ENCODE measurements around the gene AGPAT3. TPM values are rescaled to one million over a fixed set of nuclear protein-coding genes. Genes with fewer than 3 reads are reported as not detected.
A peak's percentile ranks its signal among the peaks of the same experiment; 100 is the strongest.

The AGPAT3 gene
- total and polyA plus RNA-seq, 2 donors (not counting 3 experiments of a cell fraction or from before 2014, with no cell fraction given): 39.9 to 76.7 TPM

DNA sequence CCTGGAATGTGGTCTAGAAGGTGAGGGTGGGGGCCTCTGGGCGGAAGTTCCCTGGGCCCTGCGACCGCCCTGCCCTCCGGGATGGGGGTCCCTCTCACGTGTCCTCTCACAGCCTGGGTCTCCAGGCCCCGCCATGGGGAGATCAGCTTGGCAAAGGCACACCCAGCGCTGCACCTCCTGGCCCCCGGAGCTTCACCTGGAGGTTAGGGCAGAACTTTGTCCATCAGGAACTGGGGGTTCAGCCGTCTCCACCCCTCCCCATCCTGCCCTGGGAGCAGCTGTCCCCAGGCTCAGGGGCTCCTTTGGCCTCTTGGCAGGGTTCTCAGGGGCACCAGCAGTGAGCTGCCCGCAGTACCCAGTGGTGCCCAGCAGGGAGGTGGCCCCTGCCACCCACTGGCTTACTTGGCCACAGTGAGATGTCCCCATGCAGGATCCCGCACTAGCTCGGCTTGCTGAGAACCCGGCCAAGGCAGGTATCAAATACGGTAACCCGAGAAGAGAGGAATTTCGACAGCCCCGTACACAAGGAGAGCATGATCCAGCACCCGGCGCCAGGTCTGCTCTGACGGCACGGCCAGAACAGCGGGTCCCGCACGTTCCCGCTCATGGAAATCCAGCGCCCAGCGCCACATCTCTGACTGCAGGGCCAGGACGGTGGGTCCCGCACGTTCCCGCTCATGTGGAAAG lies 38.9 kb upstream of the AGPAT3 start:
- Histone ChIP-seq H3K9me1 (replicated peaks; ENCODE audit: control insufficient read depth, extremely low read depth, insufficient read depth, low read length) (no peaks in the 10 kb centered on the region), H3K4me1 (ENCODE audit: control insufficient read depth, extremely low read depth, insufficient read depth, low read length) (no peaks in the 10 kb centered on the region), H4K20me1 (replicated peaks; ENCODE audit: control insufficient read depth, extremely low read depth, insufficient read depth, low read length) (no peaks in the 10 kb centered on the region), H3K27me3 (ENCODE audit: control insufficient read depth in 2 of 2, insufficient read depth in 2 of 2, low read length in 2 of 2) (peaks cover 0 to 3% of the 10 kb centered on the region in 2 experiments), H3K4me3 (replicated peaks in 1 of 3; ENCODE audit: insufficient read depth in 1 of 3, low read depth in 1 of 3, low read length in 3 of 3) (no peak overlapping the region), H3K9ac (replicated peaks; ENCODE audit: extremely low read depth, insufficient read depth, low read length) (no peak overlapping the region), H3K4me2 (ENCODE audit: insufficient read depth, low read length) (no peak overlapping the region), H3K79me2 (ENCODE audit: control insufficient read depth, insufficient read depth, low read length) (no peaks in the 10 kb centered on the region), H3K27ac (ENCODE audit: insufficient read depth, low read depth, low read length) (no peak overlapping the region), H3K9me3 (replicated peaks; ENCODE audit: control insufficient read depth, insufficient read depth, low read length) (no peaks in the 10 kb centered on the region), H3K36me3 (ENCODE audit: control insufficient read depth in 2 of 2, extremely low read depth in 1 of 2, insufficient read depth in 2 of 2, low read length in 2 of 2) (no peaks in the 10 kb centered on the region), H2AFZ (ENCODE audit: low read depth, low read length) (no peak overlapping the region)
- dilution Hi-C loops (cut with MboI; ENCODE audit: extremely low pct_ligation_motif_present, low sequenced_read_pairs): no loop called here
- no peak for DNase-seq (ENCODE audit: low read depth, low spot score)
- no TSS peak for BruUV-seq (replicated peaks)
- ChIA-PET CTCF (interaction anchor here (0.6 to 3.0 kb wide), 12 partner anchors 8 to 149 kb away, joined by 3 to 13 read pairs (median 4); partner anchors contain the start of gene RRP1), POLR2A (no interaction called here)
- intact Hi-C loops (cut with micrococcal nuclease): loop anchor here (5.0 kb wide), 1 partner anchor 41 kb away; the partner anchor contains the start of gene AGPAT3
- TF ChIP-seq, protein P1, sequence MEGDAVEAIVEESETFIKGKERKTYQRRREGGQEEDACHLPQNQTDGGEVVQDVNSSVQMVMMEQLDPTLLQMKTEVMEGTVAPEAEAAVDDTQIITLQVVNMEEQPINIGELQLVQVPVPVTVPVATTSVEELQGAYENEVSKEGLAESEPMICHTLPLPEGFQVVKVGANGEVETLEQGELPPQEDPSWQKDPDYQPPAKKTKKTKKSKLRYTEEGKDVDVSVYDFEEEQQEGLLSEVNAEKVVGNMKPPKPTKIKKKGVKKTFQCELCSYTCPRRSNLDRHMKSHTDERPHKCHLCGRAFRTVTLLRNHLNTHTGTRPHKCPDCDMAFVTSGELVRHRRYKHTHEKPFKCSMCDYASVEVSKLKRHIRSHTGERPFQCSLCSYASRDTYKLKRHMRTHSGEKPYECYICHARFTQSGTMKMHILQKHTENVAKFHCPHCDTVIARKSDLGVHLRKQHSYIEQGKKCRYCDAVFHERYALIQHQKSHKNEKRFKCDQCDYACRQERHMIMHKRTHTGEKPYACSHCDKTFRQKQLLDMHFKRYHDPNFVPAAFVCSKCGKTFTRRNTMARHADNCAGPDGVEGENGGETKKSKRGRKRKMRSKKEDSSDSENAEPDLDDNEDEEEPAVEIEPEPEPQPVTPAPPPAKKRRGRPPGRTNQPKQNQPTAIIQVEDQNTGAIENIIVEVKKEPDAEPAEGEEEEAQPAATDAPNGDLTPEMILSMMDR (IDR thresholded peaks at IDR 0.05; ENCODE audit: extremely low read depth in 1 of 2, insufficient read depth in 1 of 2, low read depth in 1 of 2, low read length in 2 of 2): peak; percentile 16 to 22
- TF ChIP-seq GATA2 (IDR thresholded peaks at IDR 0.05; ENCODE audit: insufficient read depth, insufficient read length, low read depth, low read length): no peak
- FAIRE-seq: no peak

DNA sequence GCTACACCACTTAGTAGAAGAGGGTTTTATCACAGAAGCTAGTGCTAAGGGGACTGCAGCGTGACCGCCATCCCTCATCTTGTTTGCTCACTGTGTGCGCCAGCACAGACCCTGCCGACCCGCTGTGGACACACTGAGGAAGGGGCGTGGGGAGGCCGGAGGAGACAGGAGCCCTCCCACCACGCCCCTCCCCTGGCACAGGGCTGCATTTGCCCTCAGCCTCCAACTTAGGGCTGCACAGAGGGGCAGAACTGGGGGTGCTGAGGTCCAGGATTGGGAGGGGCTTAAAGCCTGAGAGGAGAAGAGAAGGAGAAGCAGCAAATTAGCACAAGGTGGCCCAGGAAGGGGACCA lies 38.4 kb upstream of the AGPAT3 start:
- no peak overlapping the region for H3K4me2 ChIP-seq (ENCODE audit: insufficient read depth, low read length)
- no peak overlapping the region for H2AFZ ChIP-seq (ENCODE audit: low read depth, low read length)
- dilution Hi-C loops (cut with MboI; ENCODE audit: extremely low pct_ligation_motif_present, low sequenced_read_pairs): no loop called here
- DNase-seq (ENCODE audit: low read depth, low spot score): no peak
- TF ChIP-seq, protein P2, sequence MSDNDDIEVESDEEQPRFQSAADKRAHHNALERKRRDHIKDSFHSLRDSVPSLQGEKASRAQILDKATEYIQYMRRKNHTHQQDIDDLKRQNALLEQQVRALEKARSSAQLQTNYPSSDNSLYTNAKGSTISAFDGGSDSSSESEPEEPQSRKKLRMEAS (IDR thresholded peaks at IDR 0.05; ENCODE audit: insufficient read depth, insufficient read length): no peak
- TF ChIP-seq POLR2AphosphoS5 (IDR thresholded peaks at IDR 0.05; ENCODE audit: insufficient read depth, low read depth, low read length) (no peak), MYC (IDR thresholded peaks at IDR 0.05; ENCODE audit: low read depth, low read length) (no peak), EZH2 (IDR thresholded peaks at IDR 0.05; ENCODE audit: borderline replicate concordance, low read depth, low read length, severe bottlenecking) (no peak), FOS (IDR thresholded peaks at IDR 0.05; ENCODE audit: borderline replicate concordance, insufficient read depth, low read length) (no peak), GATA2 (IDR thresholded peaks at IDR 0.05; ENCODE audit: insufficient read depth, insufficient read length, low read depth, low read length) (no peak), JUN (IDR thresholded peaks at IDR 0.05; ENCODE audit: borderline replicate concordance, insufficient read depth, insufficient read length, low read depth) (no peak), POLR2A (IDR thresholded peaks at IDR 0.05; ENCODE audit: low read depth, low read length) (no peak)
- TF ChIP-seq, protein P1 (IDR thresholded peaks at IDR 0.05; ENCODE audit: extremely low read depth in 1 of 2, insufficient read depth in 1 of 2, low read depth in 1 of 2, low read length in 2 of 2): no peak
- FAIRE-seq: no peak
- intact Hi-C loops (cut with micrococcal nuclease): loop anchor here (5.0 kb wide), 1 partner anchor 41 kb away; the partner anchor contains the start of gene AGPAT3
- H3K9me1 ChIP-seq (replicated peaks; ENCODE audit: control insufficient read depth, extremely low read depth, insufficient read depth, low read length): no peaks in the 10 kb centered on the region
- no TSS peak for BruUV-seq (replicated peaks)
- no peaks in the 10 kb centered on the region for H3K79me2 ChIP-seq (ENCODE audit: control insufficient read depth, insufficient read depth, low read length)
- no peak overlapping the region for H3K9ac ChIP-seq (replicated peaks; ENCODE audit: extremely low read depth, insufficient read depth, low read length)
- ChIA-PET CTCF (interaction anchor here (0.9 to 3.0 kb wide), 9 partner anchors 8 to 149 kb away, joined by 3 to 13 read pairs (median 4); partner anchors contain the start of gene RRP1), POLR2A (no interaction called here)
- H3K9me3 ChIP-seq (replicated peaks; ENCODE audit: control insufficient read depth, insufficient read depth, low read length): no peaks in the 10 kb centered on the region
- H4K20me1 ChIP-seq (replicated peaks; ENCODE audit: control insufficient read depth, extremely low read depth, insufficient read depth, low read length): no peaks in the 10 kb centered on the region
- H3K27me3 ChIP-seq (ENCODE audit: control insufficient read depth in 2 of 2, insufficient read depth in 2 of 2, low read length in 2 of 2): peaks cover 0 to 3% of the 10 kb centered on the region in 2 experiments
- no peak overlapping the region for H3K27ac ChIP-seq (ENCODE audit: insufficient read depth, low read depth, low read length)
- H3K4me3 ChIP-seq (replicated peaks in 1 of 3; ENCODE audit: insufficient read depth in 1 of 3, low read depth in 1 of 3, low read length in 3 of 3): no peak overlapping the region
- no peaks in the 10 kb centered on the region for H3K36me3 ChIP-seq (ENCODE audit: control insufficient read depth in 2 of 2, extremely low read depth in 1 of 2, insufficient read depth in 2 of 2, low read length in 2 of 2)
- no peaks in the 10 kb centered on the region for H3K4me1 ChIP-seq (ENCODE audit: control insufficient read depth, extremely low read depth, insufficient read depth, low read length)
